Inflammatory macrophage treated with lipopolysaccharide for 4 hours (primary cell): ENCODE data around the gene IDI1.

Experiments used
- DNase-seq: peaks from one replicate; pipeline ENCODE4 v3.0.0-alpha.2; 2020

Gene IDI1

DNA sequence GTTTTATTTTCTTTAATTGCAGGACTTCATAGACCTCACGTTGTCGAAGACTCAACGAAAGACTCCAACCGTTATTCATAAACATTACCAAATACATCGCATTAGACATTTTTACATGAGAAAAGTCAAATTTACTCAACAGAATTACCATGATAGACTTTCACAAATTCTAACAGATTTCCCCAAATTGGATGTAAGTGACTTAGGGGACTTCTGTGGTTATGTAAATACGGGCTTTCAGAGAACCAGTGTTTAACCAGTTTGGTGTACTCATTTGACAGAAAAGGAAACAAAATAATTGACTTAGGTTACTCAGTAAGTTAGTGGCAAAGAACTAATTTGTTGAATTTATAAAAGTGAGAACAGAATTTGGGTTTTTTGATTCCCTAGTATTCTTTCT is 56.5 kb downstream of the IDI1 start:
- peak; percentile 87 for DNase-seq

DNA sequence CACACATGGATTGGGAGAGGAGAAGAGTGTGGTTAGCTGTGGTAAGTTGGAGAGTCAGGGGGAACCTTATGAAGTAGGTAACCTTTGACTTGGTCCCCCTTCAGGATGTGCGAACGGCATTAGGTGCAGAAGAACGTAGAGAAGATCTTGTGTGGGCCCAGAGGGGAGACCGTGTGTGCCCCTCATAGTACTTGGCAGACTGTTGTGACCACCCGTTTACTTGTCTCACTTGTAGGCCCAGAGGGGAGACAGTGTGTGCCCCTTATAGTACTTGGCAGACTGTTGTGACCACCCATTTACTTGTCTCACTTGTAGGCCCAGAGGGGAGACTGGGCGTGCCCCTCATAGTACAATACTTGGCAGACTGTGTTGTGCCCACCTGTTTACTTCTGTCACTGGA is 58.1 kb downstream of the IDI1 start:
- no peak for DNase-seq
